HepG2 (cell line): ENCODE data around the gene MRM1.

Source experiments
- CTCF ChIP-seq: sonication (generic); formaldehyde crosslinking; IDR thresholded peaks from 2 replicates; pipeline ENCODE4 v1.5.0; 2020; ENCODE audit warnings: mild to moderate bottlenecking, missing genetic modification reagents, moderate library complexity
- JUN ChIP-seq: sonication (generic); formaldehyde crosslinking; IDR thresholded peaks from 2 replicates; pipeline ENCODE4 v1.4.0; 2020; ENCODE audit warnings: mild to moderate bottlenecking, missing genetic modification reagents
- NPAS2 ChIP-seq: sonication (generic); formaldehyde crosslinking; IDR thresholded peaks from 2 replicates; pipeline ENCODE4 v1.8.0; 2022; ENCODE audit warnings: mild to moderate bottlenecking, missing genetic modification reagents, borderline replicate concordance
- RAD21 ChIP-seq: fragments of 450-650 bp; formaldehyde crosslinking; IDR thresholded peaks from 2 replicates; pipeline ENCODE4 v1.5.0; 2020; ENCODE audit warnings: mild to moderate bottlenecking
- TAF1 ChIP-seq: sonication (generic); formaldehyde crosslinking; IDR thresholded peaks from 2 replicates; pipeline ENCODE4 v1.4.0; 2020; ENCODE audit warnings: missing genetic modification reagents
- USF2 ChIP-seq, 2 experiments: sonication (generic) in 1 of 2; formaldehyde crosslinking in 1 of 2; IDR thresholded peaks; 2 replicates each; pipeline versions ENCODE4 v1.5.1 to v1.6.1; 2011 to 2020; ENCODE audit warnings: borderline replicate concordance in 1 of 2, low read depth in 1 of 2, low read length in 1 of 2, mild to moderate bottlenecking in 1 of 2, missing genetic modification reagents in 1 of 2, moderate library complexity in 1 of 2
- ZNF589 ChIP-seq: sonication (generic); formaldehyde crosslinking; conservative IDR thresholded peaks from 2 replicates; pipeline ENCODE4 v1.8.0; 2022; ENCODE audit warnings: mild to moderate bottlenecking, moderate library complexity, missing genetic modification reagents
- TF ChIP-seq, protein P1 (sequence below): sonication (generic); formaldehyde crosslinking; IDR thresholded peaks from 2 replicates; pipeline ENCODE4 v1.4.0; 2020; ENCODE audit warnings: missing genetic modification reagents

GRCh38 chr17:36610474-36610873 is 9.1 kb downstream of the MRM1 start:
- no peak for TF ChIP-seq CTCF
- no peak for TF ChIP-seq USF2 (IDR thresholded peaks at IDR 0.05; ENCODE audit: low read depth, low read length)
- TF ChIP-seq USF2 (CRISPR knock-in tag; IDR thresholded peaks at IDR 0.05; ENCODE audit: borderline replicate concordance): no peak
- no peak for TF ChIP-seq TAF1 (CRISPR knock-in tag)
- TF ChIP-seq, protein P1, sequence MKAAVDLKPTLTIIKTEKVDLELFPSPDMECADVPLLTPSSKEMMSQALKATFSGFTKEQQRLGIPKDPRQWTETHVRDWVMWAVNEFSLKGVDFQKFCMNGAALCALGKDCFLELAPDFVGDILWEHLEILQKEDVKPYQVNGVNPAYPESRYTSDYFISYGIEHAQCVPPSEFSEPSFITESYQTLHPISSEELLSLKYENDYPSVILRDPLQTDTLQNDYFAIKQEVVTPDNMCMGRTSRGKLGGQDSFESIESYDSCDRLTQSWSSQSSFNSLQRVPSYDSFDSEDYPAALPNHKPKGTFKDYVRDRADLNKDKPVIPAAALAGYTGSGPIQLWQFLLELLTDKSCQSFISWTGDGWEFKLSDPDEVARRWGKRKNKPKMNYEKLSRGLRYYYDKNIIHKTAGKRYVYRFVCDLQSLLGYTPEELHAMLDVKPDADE (CRISPR knock-in tag): no peak
- no peak for TF ChIP-seq JUN (CRISPR knock-in tag)
- no peak for TF ChIP-seq NPAS2
- TF ChIP-seq ZNF589 (CRISPR knock-in tag): no peak
- TF ChIP-seq RAD21 (CRISPR knock-in tag): no peak
